DMS53 treated with DMSO at 0.1 percent for 48 hours (cell line): ENCODE results near the gene LMX1B.

Source experiments
- DNase-seq: peaks from one replicate; lab custom pipeline; 2025; ENCODE audit not compliant: unreplicated experiment; lab: John Stamatoyannopoulos, UW

The LMX1B gene

DNA sequence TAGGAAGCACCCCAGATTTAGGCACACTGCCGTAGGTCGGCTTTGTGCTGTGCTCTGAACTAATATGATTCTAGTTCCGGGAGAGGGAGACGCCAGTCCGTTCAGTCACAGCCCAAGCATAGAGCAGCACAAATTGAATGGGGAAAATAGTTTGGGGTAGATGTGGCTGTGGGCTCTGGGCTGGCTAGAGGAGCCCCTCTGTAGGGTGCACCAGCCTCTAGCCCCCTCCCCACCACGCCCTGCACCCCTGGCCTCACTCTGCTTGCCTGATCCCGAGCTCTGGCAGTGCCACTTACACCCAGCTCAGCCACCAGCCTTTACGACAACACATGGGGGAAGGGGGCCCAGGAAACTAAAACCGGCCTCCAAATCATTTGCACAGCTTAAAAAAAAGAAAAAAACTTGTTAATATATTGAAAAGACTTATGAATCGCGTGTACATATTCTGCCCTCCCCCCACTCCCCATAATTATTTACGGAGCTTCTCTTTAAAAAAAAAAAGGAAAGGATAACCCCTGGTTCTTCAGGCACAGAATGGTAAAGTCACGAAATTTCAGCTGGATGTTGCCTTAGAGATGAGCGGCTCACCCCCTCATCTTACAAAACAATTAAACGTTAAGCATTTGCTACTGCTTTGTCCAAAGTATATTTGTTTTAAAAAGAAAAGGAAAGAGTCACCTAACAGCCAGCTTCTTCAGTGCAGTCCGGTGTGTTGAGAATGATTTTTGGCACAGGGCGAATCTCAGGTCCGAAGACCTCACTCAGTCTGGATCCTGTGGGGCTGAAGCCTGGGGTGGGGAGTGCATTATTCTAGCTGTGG lies 3.5 kb downstream of the LMX1B start:
- DNase-seq, result no peak

DNA sequence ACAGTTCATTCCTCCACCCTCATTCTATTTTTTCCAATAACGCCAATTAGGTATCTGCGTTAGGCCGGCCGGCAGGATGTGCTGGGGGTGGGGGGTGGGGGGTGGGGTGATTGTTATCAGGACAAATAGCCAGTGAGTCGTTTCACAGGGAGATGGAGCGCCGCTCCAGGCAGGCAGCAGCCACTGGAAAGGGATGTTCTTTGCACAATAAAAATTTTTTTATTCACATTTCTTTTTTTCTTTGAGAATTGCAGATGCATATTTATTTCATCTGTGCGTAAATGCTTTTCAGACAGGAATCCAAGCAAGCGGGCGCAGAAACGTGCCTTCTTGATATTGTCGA lies 4.1 kb downstream of the LMX1B start:
- no peak for DNase-seq

DNA sequence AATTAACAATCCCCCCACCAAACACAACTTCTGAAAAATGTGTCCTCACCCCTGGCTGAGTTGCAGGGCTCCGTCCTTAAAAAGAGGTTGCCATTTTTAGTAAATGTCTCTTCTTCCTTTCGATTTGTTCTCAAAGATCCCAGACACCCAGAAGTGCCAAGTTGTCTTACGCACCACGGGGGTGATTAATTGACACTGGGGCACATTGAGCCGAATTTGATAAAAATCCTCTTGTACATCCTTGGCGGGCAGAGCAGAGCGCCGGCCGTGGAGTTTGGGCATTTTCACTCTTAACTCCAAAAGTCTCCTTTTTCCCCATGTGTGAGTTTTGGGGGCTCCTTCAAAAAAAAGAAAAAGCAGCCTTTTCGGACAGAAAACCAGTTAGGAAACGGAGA lies 4.5 kb downstream of the LMX1B start:
- DNase-seq, result no peak

DNA sequence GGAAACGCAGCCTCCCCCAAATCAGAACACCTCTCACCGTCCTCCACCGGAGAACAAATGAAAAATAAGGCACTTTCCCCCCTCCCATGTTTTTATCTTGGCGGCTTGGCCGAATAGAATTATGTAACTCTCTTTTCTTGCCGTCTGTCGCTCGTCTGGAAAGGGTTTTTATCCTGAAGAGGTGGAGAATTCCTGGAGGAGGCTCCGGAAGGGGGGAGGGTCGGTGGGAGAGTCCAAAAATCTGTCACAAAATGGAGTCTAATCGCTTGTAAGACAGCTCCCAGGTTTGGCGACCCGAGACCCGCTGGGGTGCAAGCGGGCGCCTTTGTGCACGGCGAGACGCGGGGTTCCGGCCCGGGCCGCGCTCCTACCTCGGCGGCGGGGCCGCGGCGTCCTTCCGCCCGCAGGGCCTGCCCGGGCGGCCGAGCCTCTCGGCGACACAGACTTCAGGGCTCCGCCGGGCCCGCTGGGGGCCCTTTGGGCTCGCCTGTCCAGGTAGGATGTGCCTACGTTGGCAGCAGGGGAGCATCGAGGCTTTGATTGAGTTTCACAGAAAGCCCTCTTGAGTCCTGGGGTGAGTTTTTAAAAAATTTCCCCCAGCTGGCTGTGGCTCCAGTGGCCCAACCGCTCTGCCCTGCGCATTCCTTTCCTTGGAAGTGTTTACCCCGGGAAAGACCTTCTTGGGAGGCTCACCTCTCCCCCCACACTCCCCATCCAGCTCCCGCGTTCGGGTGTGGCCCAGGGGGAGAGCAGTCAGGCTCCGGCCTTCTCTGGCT lies 5.0 kb downstream of the LMX1B start:
- DNase-seq, result no peak

DNA sequence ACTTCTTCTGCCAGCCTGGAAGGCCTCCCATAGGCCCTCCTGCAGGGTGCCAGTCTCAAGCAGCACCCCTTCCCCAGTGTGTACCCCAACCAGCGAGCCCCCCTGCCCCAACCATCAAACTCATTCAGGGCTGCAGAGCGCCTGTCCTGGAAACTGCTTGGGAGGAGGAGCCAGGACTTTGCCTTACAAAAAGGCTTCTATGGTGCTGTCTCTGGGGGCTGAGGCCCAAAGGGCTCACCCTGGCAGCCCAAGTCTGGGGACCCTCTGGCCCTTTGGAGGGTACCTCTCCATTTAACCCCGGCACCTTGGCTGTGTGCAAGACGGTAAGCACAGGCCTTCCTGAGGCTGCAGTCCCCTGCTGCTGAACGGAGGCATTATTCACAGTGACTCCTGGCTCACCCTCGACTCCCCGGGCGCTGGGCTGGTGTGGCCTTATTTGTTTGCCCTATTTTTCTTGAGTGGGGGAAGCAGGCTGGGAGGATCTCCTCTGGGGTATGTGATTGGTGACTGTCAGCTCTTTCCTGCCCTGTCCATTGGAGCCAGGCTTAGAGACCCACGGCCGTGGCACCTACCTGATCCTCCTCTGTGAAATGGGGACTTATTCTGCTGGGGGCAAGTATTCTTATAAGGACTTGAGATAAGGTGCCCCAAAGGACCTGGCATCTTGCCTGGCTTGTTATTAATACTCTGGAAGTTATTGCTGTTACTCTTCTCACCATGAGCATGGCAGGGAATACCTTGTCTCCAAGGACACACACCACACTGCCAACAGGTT lies 5.8 kb downstream of the LMX1B start:
- DNase-seq, result no peak

DNA sequence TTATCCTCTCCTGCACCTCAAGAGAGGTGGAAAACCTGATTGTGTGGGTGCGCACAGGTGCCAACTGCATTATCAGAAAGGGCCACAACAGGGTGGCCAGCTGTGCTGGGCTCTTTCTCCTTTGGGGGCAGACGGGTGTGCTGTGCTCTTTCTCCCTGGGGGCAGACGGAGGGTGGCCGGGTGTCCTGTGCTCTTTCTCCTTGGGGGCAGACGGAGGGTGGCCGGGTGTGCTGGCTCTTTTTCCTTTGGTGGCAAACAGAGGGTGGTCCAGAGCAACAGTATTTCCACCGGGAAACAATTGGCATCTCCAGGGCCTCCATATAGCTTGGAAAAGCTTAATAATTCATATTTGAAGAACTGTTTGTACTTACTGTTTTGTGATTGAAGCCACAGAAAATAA lies 6.8 kb downstream of the LMX1B start:
- no peak for DNase-seq

DNA sequence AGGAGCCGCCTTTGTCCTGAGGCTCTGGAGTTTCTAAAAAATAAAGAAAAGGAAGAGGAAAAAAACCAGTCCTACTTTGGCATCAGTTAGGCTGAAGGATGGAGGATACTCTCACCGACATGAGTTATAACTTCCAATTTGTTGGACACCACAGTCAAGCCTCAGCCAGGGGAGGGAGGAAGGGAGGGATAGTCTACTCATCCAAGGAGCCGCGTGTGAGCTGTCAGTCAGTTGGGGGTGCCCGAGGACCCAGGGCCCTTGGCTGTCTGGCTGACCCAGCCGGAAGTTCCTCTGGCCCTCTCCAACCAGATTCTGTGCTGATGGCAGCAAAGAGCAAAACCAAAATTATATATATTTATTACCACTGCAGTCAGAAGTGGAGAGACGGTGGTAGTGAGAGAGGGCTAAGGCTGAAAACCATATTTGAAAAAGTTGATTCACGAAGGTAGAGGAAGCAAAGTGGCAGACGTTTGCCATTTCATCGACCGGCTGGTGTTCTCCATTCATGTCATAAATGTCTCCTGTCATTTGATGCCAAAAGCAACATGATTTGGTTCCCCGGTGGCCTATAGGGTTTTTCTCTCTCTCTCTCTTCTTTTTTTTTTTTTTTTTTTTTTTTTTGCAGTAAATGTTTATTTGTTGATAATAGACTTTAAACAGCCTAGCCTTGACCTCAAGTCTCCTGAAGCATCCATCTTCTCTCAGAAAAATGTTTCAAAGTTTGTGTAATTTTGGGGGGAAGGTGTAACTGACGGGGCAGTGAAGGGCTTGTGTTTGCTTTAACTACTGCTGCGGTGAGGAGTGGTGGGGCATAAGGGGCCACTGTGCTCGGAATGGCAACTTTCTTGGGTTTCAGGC lies 7.6 kb downstream of the LMX1B start:
- no peak for DNase-seq

DNA sequence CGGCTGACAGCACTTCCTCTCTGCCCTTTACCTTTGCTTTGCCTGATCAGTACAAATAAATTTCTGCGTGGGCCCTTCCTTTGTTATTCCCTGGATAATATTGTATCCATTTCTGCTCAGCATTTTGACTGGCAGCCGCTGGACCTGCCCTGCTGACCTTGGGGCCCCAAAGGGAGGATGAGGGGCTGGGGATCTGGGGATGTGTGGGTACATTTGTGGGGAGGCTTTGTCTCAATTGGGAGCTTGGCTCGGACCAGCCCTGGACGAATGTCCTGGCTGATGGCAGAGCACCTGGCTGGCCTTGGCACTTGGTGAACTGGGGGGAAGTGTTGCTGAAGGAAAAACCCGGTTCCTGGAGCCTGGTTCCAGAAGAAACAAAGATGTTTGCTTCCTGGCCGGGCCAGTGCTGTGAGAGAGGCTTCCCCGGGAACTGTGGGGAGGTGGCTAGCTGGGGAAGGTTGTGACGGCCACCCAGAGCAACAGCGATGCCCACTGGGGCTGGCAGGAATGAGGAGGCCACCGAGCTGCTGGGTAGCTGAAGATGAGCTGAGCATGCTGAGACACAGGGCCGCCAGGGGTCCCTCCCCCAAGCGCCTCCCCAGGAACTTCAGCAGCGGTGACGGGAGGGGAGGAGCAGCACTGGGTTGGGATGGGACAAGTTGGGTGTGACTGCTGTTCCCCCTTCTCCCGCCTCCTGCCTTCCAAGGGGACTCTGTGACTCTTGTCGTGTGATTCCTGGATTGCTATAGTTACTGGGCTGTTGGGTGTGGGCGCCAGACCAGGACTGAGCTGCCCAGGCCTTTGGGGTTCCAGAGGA lies 8.4 kb downstream of the LMX1B start:
- DNase-seq, result no peak

DNA sequence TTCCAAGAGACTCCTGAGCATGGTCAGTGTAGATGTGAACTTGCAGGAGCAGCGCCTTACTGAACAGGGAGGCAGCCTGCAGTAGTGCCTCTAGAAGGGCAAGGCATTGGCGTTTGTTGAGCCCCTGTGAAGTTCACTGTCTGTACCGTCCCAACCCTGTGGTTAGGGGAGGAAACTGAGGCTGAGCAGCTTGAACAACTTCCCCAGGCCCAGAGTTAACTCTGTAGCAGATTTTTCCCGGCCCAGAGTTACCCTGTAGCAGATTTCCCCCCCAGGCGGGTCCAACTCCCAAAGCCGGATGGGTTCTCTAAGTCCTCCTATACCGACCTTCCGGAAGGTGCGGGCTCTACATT lies 9.6 kb downstream of the LMX1B start:
- DNase-seq, result no peak

DNA sequence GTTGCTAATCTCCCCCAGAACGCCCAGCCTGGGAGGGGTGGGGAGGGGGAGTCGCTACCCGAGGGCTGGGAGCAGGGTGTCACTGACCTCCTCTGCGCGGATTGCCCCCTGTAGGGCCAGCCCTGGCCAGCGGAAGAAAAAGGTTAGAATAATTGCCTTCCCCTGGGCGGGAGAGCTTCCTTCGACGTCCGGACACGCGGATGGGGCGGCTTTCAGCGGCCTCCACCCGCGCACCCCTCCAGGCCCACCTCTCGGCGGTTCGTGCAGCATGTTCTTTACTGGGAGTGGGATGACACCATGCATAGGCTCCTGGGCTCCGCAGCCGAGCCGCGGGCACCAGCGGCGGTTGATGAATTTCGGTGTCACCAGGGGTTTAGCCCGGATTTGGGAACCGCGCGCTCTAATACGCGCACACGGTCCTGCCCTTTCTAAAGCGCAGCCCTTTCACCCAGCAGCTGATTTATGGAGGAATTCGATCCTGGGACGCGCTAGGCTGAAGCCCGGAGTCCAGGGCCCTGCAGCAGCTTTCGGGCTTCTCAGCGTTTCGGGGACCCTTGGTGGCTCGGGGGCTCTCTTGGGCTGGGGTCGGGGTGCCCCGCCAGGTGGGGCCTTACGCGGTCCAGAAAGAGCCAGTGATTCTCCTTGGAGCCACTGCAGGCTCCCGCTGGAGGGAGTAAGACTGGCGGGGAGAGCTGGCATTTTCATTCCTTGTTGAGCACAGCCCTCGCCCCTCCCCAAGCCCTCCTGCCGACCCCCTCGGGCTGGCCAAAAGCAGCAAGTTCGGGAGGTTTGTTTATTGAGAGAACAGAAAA lies 10.1 kb downstream of the LMX1B start:
- no peak for DNase-seq

DNA sequence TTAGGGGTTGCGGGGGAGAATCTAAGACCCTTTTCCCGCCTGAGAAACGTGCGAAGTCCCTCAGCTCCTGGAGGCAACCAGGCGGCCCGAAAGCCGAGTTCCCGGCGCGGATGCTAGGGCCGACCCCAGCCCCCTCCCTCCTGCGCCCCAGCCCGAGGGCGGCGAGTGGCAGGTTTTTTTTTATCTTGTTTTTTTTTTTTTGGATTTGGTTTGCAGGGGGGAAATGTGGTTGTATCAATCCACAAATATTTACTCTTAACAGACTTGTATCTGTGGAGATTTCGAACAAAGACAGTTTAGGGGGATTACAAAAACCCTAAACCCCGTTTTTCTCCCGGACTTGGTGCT lies 10.7 kb downstream of the LMX1B start:
- no peak for DNase-seq

DNA sequence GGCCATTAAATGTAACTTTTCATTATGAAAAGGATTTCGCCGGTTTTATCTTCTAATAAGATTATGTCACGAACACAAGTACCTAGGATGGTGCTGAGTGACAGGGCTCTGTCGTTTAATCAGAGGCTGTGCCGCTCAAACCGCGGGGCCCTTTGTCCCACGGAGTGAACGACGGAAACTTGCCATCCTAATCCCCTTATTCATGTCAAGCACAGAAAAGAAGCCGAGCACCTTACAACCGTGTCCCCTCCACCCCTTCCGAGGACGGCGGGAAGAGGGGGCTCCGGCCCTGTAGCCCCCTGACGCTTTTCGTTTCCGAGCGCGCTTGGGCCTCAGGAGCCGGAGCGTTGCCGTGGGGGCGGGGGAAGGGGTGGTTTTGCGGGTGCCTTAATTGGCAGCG lies 11.2 kb downstream of the LMX1B start:
- DNase-seq, result no peak

DNA sequence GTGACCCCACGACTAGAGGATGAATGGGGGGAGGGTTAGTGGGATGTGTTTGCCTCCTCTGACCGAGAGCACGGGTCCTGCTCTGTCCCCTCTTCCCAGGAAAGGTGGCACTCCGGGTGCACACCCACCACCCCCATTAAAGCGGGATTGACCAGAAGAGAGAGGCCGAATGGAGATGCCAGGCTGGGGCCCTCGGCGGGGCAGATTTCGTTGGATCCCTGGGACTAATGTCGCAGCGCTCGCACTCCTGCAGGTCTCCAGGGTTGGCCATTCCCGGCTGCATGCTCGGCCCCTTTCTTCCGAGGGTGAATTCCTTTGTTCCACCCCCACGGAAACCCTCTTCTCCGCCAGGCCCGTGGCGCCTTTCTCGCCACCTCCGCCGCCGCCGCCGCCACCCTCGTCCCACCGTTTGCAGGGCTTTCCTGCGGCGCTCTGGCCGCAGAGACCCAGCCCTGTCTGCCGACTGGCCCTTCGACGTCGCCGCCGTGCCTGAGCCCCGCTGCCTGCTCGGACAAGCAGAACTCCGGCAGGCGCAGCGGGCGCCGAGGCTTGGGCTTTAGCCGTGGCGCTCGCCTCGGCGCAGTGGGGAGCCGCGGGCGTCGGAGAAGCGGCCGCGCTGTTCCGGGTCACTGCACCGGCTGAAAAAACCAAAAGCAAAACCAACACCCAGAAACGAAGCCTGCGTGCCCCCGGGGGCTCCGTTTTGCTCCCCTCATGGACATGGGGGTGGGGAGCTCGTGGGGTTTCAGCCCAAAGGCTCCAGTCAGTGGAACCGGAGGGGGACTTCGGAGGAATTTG lies 11.8 kb downstream of the LMX1B start:
- DNase-seq, result no peak

DNA sequence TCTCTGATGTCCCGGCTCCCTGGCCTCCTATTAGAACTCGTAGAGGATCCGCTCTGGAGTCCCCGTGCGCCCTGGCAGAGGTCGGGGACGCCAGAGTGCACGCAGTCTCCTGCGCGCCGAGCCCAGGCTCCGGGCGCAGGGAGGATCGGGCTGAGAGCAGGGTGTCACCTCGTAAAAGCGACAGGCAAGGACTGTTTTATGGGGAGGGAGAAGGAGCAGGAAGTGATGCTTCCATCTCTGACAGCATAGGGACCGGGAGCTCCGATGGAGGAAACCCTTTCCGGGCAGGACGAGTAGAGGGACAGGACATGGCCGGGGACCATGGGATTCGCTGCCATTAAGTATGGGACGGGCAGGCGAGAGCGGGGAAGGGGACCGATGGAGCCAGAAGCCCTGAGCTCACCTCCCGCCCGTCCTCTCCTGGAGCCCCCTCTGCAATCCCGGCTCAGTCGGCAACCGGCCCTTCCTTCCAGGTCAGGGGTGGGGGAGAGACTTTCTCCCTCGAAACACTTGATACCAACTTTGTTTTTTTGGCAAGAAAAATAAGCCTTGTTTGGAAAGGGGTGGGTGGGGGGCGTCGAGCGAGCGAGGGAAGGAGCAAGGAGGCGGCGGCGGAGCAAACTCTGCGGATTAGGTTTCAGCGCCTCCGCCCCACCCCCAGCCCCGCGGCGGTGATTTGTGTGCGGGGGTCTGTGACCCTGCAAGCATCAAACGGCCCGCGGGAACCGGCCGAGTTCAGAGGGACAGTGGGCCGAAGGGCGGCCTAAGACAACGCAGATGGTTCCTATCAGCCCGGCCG lies 12.6 kb downstream of the LMX1B start:
- no peak for DNase-seq

DNA sequence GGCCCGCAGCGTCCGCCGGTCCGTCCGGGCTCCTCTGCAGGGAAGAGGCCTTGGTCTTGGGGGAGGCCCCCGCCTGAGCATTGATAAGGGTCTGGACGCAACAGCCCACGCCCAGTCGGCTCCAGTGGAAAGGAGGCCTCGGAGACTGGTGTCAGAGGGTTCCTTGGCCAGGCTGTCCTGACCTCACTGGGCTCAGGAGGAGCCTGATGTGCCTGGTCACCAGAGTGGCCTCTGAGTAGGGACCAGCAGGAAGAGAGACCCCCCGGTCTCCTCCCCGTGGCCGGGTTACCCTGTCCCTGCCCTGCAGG lies 13.2 kb downstream of the LMX1B start:
- no peak for DNase-seq

DNA sequence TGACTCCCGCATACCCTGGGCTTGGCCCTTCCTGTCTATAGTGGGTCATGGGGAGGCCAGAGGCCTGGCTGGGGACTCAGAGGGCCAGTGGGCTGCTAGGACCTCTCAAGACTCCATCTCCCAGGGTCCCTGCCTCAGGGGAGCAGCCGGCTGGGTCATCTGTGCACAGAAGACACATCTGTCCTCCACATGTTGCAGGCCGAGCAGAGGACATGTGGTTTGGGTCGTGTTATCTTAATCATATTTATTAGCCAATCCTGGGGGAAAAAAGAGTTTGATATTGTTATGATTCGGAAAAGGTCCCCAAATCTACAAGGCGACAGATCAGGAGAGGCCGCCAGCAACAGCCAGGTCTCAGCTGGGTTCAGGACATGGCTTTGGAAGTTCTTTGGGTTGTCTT lies 14.4 kb downstream of the LMX1B start:
- no peak for DNase-seq

DNA sequence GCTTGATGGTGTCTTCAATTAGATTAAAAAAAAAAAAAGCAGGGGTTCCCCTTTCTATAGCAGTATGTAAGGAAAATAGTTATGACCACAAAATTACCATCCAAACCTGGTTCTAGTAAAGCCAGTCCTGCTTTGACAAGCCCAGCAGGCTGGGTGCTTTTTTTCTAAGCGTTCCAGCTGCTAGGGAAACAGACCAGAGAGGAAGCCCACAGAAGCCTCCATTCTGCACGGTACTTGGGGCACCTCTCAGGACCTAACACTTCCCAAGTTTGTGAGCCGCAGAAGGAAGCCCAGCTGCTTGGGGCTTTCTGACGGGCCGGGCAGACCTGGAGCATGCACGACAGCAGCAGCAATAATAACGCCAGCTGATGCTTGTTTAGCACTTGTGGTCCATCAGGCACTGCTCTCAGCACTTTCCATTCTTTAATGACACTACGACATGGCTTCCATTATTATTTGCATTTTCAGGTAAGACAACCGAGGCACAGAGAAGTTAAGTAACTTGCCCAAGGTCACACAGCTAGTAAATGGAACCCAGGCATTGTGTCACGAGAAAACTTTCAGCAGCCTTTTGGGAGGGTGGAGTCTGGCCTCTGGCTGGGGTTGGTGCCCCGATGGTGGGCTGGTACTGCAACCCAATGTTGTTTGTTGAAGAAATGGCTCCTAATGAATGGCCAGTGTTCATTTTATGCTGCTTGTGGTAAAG lies 15.4 kb downstream of the LMX1B start:
- DNase-seq, result no peak
